HepG2 (cell line): ENCODE measurements around the gene ARHGEF12. TPM values are rescaled to one million over a fixed set of nuclear protein-coding genes. Genes with fewer than 3 reads are reported as not detected.

Source experiments
- ATAC-seq: fragments of 200-7000 bp; cut with Tn5 transposase; 3 replicates; pipeline ENCODE4 v1.9.1; 2020; ENCODE audit warnings: mild to moderate bottlenecking, moderate library complexity
- BruUV-seq: library from RNA; stranded (reverse); fragments of 400-500 nt; replicated peaks from 2 replicates; lab custom pipeline; 2021; lab: Mats Ljungman, UMichigan
- CTCF ChIA-PET: fragments of 300-600 bp; formaldehyde crosslinking; extraction: SDS; loops from one replicate; lab custom pipeline; 2021; ENCODE audit warnings: low total read pairs, inconsistent platforms, low intra/inter-chr PET ratio; lab: Yijun Ruan, JAX
- POLR2A ChIA-PET: fragments of 350-600 bp; sonication (Branson Sonifier 250); formaldehyde crosslinking; loops from one replicate; lab custom pipeline; 2020; ENCODE audit warnings: antibody characterized with exemption, inconsistent platforms; lab: Yijun Ruan, JAX
- DNase-seq: peaks from one replicate; pipeline ENCODE4 v3.0.0-alpha.2; 2015; ENCODE audit warnings: low spot score
- FAIRE-seq: peaks from 3 replicates; lab custom pipeline; 2011; peaks lifted over from hg19 to GRCh38; lab: Jason Lieb, UNC
- H2AFZ ChIP-seq: one replicate; pipeline ENCODE4 v1.6.1; 2011; ENCODE audit warnings: low read length, inconsistent platforms
- H3K27ac ChIP-seq: fragments of 300-600 bp; 3 replicates; pipeline ENCODE4 v1.8.0; 2011; ENCODE audit warnings: mixed run types, mild to moderate bottlenecking, mixed read lengths, low read length, inconsistent platforms; ENCODE audit not compliant: insufficient read depth; ENCODE audit errors: extremely low read length
- H3K27me3 ChIP-seq, 2 experiments: fragments of 200-600 bp in 1 of 2; 2 replicates in 1 of 2; 3 replicates in 1 of 2; pipeline versions ENCODE4 v1.6.0 to v1.8.0; 2011; ENCODE audit warnings: low read length in 2 of 2, mild to moderate bottlenecking in 2 of 2, moderate library complexity in 2 of 2, inconsistent platforms in 1 of 2; ENCODE audit not compliant: insufficient read depth in 2 of 2, control insufficient read depth in 1 of 2
- H3K36me3 ChIP-seq, 2 experiments: fragments of 200-600 bp in 1 of 2; replicated peaks in 1 of 2; 2 replicates in 1 of 2; 3 replicates in 1 of 2; pipeline versions ENCODE4 v1.5.1 to v1.8.0; 2011; ENCODE audit warnings: low read length in 2 of 2, inconsistent platforms in 1 of 2; ENCODE audit not compliant: insufficient read depth in 2 of 2, control insufficient read depth in 1 of 2
- H3K4me1 ChIP-seq: 2 replicates; pipeline ENCODE4 v1.5.1; 2012; ENCODE audit warnings: low read length, inconsistent platforms; ENCODE audit not compliant: insufficient read depth
- H3K4me2 ChIP-seq: 2 replicates; pipeline ENCODE4 v1.6.0; 2011; ENCODE audit warnings: low read depth, low read length, inconsistent platforms
- H3K4me3 ChIP-seq, 3 experiments: fragments of 200-600 bp in 1 of 3; sonication (generic), shearing (Covaris generic) in 1 of 3; replicated peaks in 1 of 3; 2 replicates each; pipeline ENCODE4 v1.5.1; 2011 to 2016; ENCODE audit warnings: low read length in 3 of 3, inconsistent platforms in 2 of 3, low read depth in 2 of 3, mild to moderate bottlenecking in 2 of 3, control low read depth in 1 of 3, mixed read lengths in 1 of 3; ENCODE audit not compliant: insufficient read depth in 1 of 3
- H3K79me2 ChIP-seq: one replicate; pipeline ENCODE4 v1.6.1; 2011; ENCODE audit warnings: low read length, inconsistent platforms; ENCODE audit not compliant: insufficient read depth
- H3K9ac ChIP-seq: 2 replicates; pipeline ENCODE4 v1.6.0; 2011; ENCODE audit warnings: mild to moderate bottlenecking, low read depth, low read length, inconsistent platforms; ENCODE audit not compliant: insufficient read depth
- H3K9me3 ChIP-seq: 2 replicates; pipeline ENCODE4 v1.5.1; 2012; ENCODE audit warnings: mild to moderate bottlenecking, low read length
- H4K20me1 ChIP-seq: 2 replicates; pipeline ENCODE4 v1.6.0; 2011; ENCODE audit warnings: inconsistent platforms, mild to moderate bottlenecking, low read length, moderate library complexity; ENCODE audit not compliant: insufficient read depth
- IKZF4 ChIP-seq: sonication (generic); formaldehyde crosslinking; IDR thresholded peaks from 2 replicates; pipeline ENCODE4 v1.5.1; 2020; ENCODE audit warnings: borderline replicate concordance, mild to moderate bottlenecking, low read depth, missing genetic modification reagents; ENCODE audit errors: not compliant biosample characterization
- KLF16 ChIP-seq, 2 experiments: sonication (generic) in 1 of 2; formaldehyde crosslinking in 1 of 2; IDR thresholded peaks; 2 replicates each; pipeline versions ENCODE4 v1.6.1 to v1.8.0; 2016 to 2023; ENCODE audit warnings: missing genetic modification reagents in 2 of 2, missing compliant biosample characterization in 1 of 2
- MAF1 ChIP-seq: sonication (generic); formaldehyde crosslinking; IDR thresholded peaks from 2 replicates; pipeline ENCODE4 v1.5.0; 2020; ENCODE audit warnings: missing genetic modification reagents, borderline replicate concordance
- NFIC ChIP-seq: IDR thresholded peaks from 2 replicates; pipeline ENCODE4 v1.6.1; 2012; ENCODE audit warnings: mild to moderate bottlenecking, low read length, inconsistent platforms
- NFYC ChIP-seq: IDR thresholded peaks from 2 replicates; pipeline ENCODE4 v1.6.1; 2016; ENCODE audit warnings: missing genetic modification reagents, missing compliant biosample characterization
- PAX8 ChIP-seq: sonication (generic); formaldehyde crosslinking; IDR thresholded peaks from 2 replicates; pipeline ENCODE4 v1.8.0; 2022; ENCODE audit warnings: mild to moderate bottlenecking, missing genetic modification reagents, borderline replicate concordance
- RFX1 ChIP-seq: fragments of 450-650 bp; IDR thresholded peaks from 2 replicates; pipeline ENCODE4 v1.6.1; 2017
- RNF2 ChIP-seq: fragments of 450-650 bp; conservative IDR thresholded peaks from 2 replicates; pipeline ENCODE4 v1.6.1; 2016; ENCODE audit warnings: low read depth
- SMC3 ChIP-seq: IDR thresholded peaks from 2 replicates; pipeline ENCODE4 v1.6.1; 2011; ENCODE audit warnings: low read length, improper control_type of control experiment
- ZNF333 ChIP-seq: sonication (generic); formaldehyde crosslinking; IDR thresholded peaks from 2 replicates; pipeline ENCODE4 v1.4.0; 2020; ENCODE audit warnings: mild to moderate bottlenecking, missing genetic modification reagents, borderline replicate concordance
- ZNF558 ChIP-seq: sonication (generic); formaldehyde crosslinking; IDR thresholded peaks from 2 replicates; pipeline ENCODE4 v1.9.0; 2022; ENCODE audit warnings: mild to moderate bottlenecking, missing genetic modification reagents, borderline replicate concordance
- WGBS: methylation state at CpG from one replicate; pipeline ENCODE4 v1.1.6; 2017; ENCODE audit warnings: low lambda C conversion rate; 5-methylcytosine and 5-hydroxymethylcytosine counted together
- in situ Hi-C: cut with HindIII; loops from 2 replicates; pipeline ENCODE4 v1.10.0; 2017; ENCODE audit warnings: low pct_unique_long_range_greater_than_20kb; ENCODE audit not compliant: extremely low pct_ligation_motif_present
- intact Hi-C: fragments of 100-400 bp; cut with micrococcal nuclease; formaldehyde crosslinking; loops from one replicate; pipeline ENCODE4 v1.10.0; 2022; ENCODE audit not compliant: unreplicated experiment
- polyA plus RNA-seq, 8 experiments: library from polyadenylated mRNA; depleted of rRNA in 3 of 8; stranded (reverse) in 7 of 8; unstranded in 1 of 8; fragments of >200 nt; fragmentation: Illumina TruSeq in 4 of 8; extraction: Trizol in 4 of 8; gene quantifications; 2 replicates each; pipeline versions ENCODE4 v1.2.1 to v1.2.3, GENCODE V29; 2011 to 2016; ENCODE audit warnings: low read depth in 4 of 8, missing spikeins in 1 of 8, mixed read lengths in 1 of 8; ENCODE audit not compliant: insufficient read depth in 1 of 8
- total RNA-seq, 5 experiments: library from RNA; depleted of rRNA; stranded (reverse); fragments of >200 nt; fragmentation: Illumina TruSeq; extraction: Trizol; gene quantifications; 2 replicates each; pipeline ENCODE4 v1.2.3, GENCODE V29; 2016; ENCODE audit warnings: low read depth in 1 of 5
- TF ChIP-seq, protein P1 (sequence below): sonication (generic); formaldehyde crosslinking; IDR thresholded peaks from 2 replicates; pipeline ENCODE4 v1.5.0; 2020; ENCODE audit warnings: mild to moderate bottlenecking, missing genetic modification reagents
- TF ChIP-seq, protein P2 (sequence below): sonication (generic); formaldehyde crosslinking; IDR thresholded peaks from 2 replicates; pipeline ENCODE4 v1.8.0; 2022; ENCODE audit warnings: mild to moderate bottlenecking, missing genetic modification reagents, borderline replicate concordance

ARHGEF12 gene
- total and polyA plus RNA-seq, 2 of the 13 experiments (the other 11 are each of a cell fraction or from before 2014, with no cell fraction given), result 17.9 to 54.4 TPM

DNA sequence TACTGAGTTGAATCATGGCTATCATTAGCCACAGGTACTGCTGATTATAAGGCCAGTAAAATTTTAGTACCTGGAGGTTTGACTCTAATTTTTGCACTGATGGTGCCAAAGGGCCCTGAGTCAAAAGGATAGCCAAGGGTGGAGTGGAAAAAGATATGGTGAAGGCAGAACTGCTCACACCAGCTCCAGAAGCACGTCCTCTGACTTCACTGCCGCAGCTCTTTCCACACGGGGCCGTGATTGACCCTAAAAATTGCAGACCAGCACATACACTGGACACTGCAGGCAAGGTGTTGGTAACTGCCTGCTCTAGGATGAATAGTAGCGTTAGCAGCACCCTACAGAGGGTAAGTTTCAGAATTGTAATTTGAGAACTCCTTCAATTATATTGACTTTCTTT lies 149.9 kb downstream of the ARHGEF12 start:
- CTCF ChIA-PET, result no interaction called here
- no peak overlapping the region for H3K9ac ChIP-seq
- no peaks in the 10 kb centered on the region for H3K27me3 ChIP-seq
- no peaks in the 10 kb centered on the region for H3K4me1 ChIP-seq
- no peak for FAIRE-seq
- WGBS, result 98% methylated on average over 5 of the region's 5 CpGs
- no peak overlapping the region for H3K4me3 ChIP-seq
- no peaks in the 10 kb centered on the region for H3K79me2 ChIP-seq
- no peak overlapping the region for H3K4me2 ChIP-seq
- ATAC-seq, result no peak
- DNase-seq, result no peak
- H3K9me3 ChIP-seq, result no peaks in the 10 kb centered on the region
- H2AFZ ChIP-seq, result no peak overlapping the region
- H4K20me1 ChIP-seq, result no peaks in the 10 kb centered on the region; the same call in 1 of the 2 replicates
- intact Hi-C loops (no loop called here), in situ Hi-C loops (no loop called here)
- BruUV-seq, result no TSS peak
- peaks cover 7 to 31% of the 10 kb centered on the region in 2 experiments for H3K36me3 ChIP-seq
- H3K27ac ChIP-seq, result no peak overlapping the region
- POLR2A ChIA-PET, result no interaction called here
- no peak for TF ChIP-seq NFIC
- no peak for TF ChIP-seq RFX1
- TF ChIP-seq PAX8 (CRISPR knock-in tag), result no peak
- no peak for TF ChIP-seq MAF1 (CRISPR knock-in tag)
- no peak for TF ChIP-seq ZNF333
- TF ChIP-seq, protein P1, sequence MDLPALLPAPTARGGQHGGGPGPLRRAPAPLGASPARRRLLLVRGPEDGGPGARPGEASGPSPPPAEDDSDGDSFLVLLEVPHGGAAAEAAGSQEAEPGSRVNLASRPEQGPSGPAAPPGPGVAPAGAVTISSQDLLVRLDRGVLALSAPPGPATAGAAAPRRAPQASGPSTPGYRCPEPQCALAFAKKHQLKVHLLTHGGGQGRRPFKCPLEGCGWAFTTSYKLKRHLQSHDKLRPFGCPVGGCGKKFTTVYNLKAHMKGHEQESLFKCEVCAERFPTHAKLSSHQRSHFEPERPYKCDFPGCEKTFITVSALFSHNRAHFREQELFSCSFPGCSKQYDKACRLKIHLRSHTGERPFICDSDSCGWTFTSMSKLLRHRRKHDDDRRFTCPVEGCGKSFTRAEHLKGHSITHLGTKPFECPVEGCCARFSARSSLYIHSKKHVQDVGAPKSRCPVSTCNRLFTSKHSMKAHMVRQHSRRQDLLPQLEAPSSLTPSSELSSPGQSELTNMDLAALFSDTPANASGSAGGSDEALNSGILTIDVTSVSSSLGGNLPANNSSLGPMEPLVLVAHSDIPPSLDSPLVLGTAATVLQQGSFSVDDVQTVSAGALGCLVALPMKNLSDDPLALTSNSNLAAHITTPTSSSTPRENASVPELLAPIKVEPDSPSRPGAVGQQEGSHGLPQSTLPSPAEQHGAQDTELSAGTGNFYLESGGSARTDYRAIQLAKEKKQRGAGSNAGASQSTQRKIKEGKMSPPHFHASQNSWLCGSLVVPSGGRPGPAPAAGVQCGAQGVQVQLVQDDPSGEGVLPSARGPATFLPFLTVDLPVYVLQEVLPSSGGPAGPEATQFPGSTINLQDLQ (CRISPR knock-in tag), result no peak
- no peak for TF ChIP-seq NFYC (CRISPR knock-in tag)
- TF ChIP-seq IKZF4, result no peak
- TF ChIP-seq, protein P2, sequence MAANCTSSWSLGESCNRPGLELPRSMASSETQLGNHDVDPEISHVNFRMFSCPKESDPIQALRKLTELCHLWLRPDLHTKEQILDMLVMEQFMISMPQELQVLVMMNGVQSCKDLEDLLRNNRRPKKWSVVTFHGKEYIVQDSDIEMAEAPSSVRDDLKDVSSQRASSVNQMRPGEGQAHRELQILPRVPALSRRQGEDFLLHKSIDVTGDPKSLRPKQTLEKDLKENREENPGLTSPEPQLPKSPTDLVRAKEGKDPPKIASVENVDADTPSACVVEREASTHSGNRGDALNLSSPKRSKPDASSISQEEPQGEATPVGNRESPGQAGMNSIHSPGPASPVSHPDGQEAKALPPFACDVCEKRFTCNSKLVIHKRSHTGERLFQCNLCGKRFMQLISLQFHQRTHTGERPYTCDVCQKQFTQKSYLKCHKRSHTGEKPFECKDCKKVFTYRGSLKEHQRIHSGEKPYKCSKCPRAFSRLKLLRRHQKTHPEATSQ, result no peak
- no peak for TF ChIP-seq RNF2
- TF ChIP-seq SMC3, result no peak
- TF ChIP-seq ZNF558 (CRISPR knock-in tag), result no peak
- no peak for TF ChIP-seq KLF16 (CRISPR knock-in tag; IDR thresholded peaks at IDR 0.05)
